Tibial artery (tissue), 4 donors: Measurements from ENCODE around the gene CD226.

Experiments used
- DNase-seq, 2 donors: peaks; one replicate each; pipeline ENCODE4 v3.0.0-alpha.2; 2019
- H3K27ac ChIP-seq, 2 donors: fragments of 200-600 bp; sonication (generic) in 1 of 2; 1 replicate in 1 of 2; 2 replicates in 1 of 2; pipeline ENCODE4 v1.5.1; 2018 to 2019; ENCODE audit warnings: mild to moderate bottlenecking in 1 of 2
- H3K27me3 ChIP-seq, 2 donors: fragments of 200-600 bp; sonication (generic) in 1 of 2; one replicate each; pipeline versions ENCODE4 v1.5.1 to v1.6.0; 2016 to 2019
- H3K36me3 ChIP-seq, 3 donors: fragments of 200-600 bp; sonication (generic) in 2 of 3; one replicate each; pipeline ENCODE4 v1.5.1; 2016 to 2019; ENCODE audit warnings: mild to moderate bottlenecking in 2 of 3
- H3K4me1 ChIP-seq, 4 donors: fragments of 200-600 bp; sonication (generic) in 2 of 4; 1 replicate in 3 of 4; 2 replicates in 1 of 4; pipeline ENCODE4 v1.5.1; 2016 to 2019
- H3K4me3 ChIP-seq, 2 donors: fragments of 200-600 bp; sonication (generic) in 1 of 2; 1 replicate in 1 of 2; 2 replicates in 1 of 2; pipeline ENCODE4 v1.5.1; 2018 to 2019; ENCODE audit warnings: mild to moderate bottlenecking in 2 of 2
- H3K9me3 ChIP-seq, 3 donors: fragments of 200-600 bp; sonication (generic) in 1 of 3; one replicate each; pipeline ENCODE4 v1.5.1; 2016 to 2019
- intact Hi-C: fragments of 100-400 bp; cut with DNase I; formaldehyde crosslinking; loops from one replicate; pipeline ENCODE4 v1.15.0; 2023; ENCODE audit warnings: low total_unique reads
- TF ChIP-seq, protein P1 (sequence below), 2 experiments: fragments of 200-600 bp in 1 of 2; fragments of 450-650 bp in 1 of 2; IDR thresholded peaks; one replicate each; pipeline ENCODE4 v1.5.1; 2017 to 2019; ENCODE audit warnings: antibody characterized with exemption in 2 of 2, mild to moderate bottlenecking in 1 of 2, moderate library complexity in 1 of 2

The CD226 gene

DNA sequence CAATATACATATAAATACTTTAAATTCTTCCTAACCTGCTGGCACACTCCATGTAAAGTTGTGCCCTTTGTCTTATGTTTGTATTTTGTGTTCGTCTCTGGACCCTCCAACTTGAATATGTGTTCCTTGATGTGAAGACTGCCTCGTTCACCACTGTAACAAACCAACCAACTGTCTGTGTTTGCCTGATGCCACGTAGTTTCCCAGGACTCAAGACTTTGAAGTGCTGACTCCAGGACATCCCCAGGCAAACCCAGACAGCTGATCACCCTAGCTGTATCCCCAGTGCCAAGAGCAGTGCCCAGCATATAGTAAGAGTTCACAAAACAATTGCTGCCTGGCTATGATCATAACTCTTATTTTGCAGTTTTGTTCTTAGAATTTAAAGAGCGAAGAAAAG is 15.5 kb upstream of the CD226 start:
- H3K9me3 ChIP-seq = peaks cover 0 to 3% (median 0%) of the 10 kb centered on the region in 3 donors
- H3K36me3 ChIP-seq = peaks cover 0 to 5% (median 0%) of the 10 kb centered on the region in 3 donors
- H3K27me3 ChIP-seq = no peaks in the 10 kb centered on the region
- TF ChIP-seq, protein P1, sequence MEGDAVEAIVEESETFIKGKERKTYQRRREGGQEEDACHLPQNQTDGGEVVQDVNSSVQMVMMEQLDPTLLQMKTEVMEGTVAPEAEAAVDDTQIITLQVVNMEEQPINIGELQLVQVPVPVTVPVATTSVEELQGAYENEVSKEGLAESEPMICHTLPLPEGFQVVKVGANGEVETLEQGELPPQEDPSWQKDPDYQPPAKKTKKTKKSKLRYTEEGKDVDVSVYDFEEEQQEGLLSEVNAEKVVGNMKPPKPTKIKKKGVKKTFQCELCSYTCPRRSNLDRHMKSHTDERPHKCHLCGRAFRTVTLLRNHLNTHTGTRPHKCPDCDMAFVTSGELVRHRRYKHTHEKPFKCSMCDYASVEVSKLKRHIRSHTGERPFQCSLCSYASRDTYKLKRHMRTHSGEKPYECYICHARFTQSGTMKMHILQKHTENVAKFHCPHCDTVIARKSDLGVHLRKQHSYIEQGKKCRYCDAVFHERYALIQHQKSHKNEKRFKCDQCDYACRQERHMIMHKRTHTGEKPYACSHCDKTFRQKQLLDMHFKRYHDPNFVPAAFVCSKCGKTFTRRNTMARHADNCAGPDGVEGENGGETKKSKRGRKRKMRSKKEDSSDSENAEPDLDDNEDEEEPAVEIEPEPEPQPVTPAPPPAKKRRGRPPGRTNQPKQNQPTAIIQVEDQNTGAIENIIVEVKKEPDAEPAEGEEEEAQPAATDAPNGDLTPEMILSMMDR (IDR thresholded peaks at IDR 0.05) = no peak
- H3K4me3 ChIP-seq = no peak overlapping the region
- no peaks in the 10 kb centered on the region for H3K4me1 ChIP-seq
- DNase-seq = no peak
- H3K27ac ChIP-seq = no peak overlapping the region
- intact Hi-C loops = no loop called here

DNA sequence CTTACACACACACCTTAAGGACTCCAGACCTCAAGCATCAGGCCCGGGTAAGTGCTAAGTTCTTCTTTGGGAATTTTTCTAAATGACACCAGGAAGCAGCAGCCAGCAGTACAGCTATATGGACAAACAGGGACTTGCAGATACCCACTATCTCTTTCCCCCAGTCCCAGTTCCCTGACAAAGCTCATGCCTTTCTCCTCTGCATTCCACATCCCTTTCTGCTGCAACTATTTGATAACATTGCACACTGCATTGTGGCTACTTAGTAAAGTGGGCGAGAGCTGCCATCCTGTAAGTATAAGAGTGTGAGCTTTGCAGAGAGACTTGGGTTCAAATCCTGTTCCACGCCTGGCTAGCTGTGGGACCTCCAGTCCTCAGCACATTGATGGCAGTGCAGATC is 14.0 kb upstream of the CD226 start:
- Histone ChIP-seq H3K9me3 (no peaks in the 10 kb centered on the region), H3K36me3 (peaks cover 0 to 5% (median 0%) of the 10 kb centered on the region in 3 donors), H3K4me3 (no peak overlapping the region), H3K27me3 (no peaks in the 10 kb centered on the region), H3K27ac (no peak overlapping the region), H3K4me1 (no peaks in the 10 kb centered on the region)
- no peak for DNase-seq
- TF ChIP-seq, protein P1 (IDR thresholded peaks at IDR 0.05) = no peak
- intact Hi-C loops = no loop called here

DNA sequence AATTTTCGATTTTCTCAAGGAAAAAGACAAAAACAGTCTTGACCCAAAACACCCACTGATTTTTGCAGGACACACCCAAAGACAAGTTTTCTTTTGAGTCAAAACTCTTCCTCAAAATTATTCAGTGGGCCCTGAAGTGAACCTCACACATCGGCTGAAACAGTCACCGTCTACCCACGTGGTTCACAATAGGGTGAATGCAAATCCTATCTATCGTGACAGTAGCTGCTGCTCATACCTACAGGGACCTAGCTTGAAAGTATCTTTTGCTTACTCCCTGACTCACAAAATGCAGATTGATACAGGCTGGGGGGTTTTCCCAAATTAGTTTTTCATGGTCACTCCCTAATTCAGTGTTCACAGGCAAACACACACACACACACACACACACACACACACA is 10.7 kb upstream of the CD226 start:
- intact Hi-C loops = no loop called here
- Histone ChIP-seq H3K36me3 (peaks cover 0 to 5% (median 0%) of the 10 kb centered on the region in 3 donors), H3K4me1 (no peaks in the 10 kb centered on the region), H3K27me3 (no peaks in the 10 kb centered on the region), H3K27ac (no peak overlapping the region), H3K9me3 (no peaks in the 10 kb centered on the region), H3K4me3 (no peak overlapping the region)
- TF ChIP-seq, protein P1 (IDR thresholded peaks at IDR 0.05) = no peak
- no peak for DNase-seq

DNA sequence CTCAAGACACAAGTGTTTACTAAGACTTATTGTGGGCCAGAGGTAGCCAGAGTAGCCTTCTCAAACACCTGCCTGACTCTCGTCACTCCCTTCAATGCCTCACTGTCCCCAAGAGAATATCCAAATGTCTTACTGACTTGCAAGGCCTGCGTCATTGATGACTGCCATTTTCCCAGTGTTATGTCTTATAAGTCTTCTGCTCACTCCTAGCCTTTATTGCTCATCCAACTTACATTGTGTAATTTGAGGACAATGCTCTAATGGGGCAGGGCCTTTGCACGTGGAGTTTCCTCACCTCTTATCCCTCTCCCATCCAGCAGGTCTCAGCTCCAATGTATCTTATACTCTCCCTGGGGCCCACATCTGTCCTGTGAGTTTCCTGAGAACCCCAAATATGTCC is 10.1 kb upstream of the CD226 start:
- intact Hi-C loops = no loop called here
- TF ChIP-seq, protein P1 (IDR thresholded peaks at IDR 0.05) = no peak
- no peaks in the 10 kb centered on the region for H3K27me3 ChIP-seq

DNA sequence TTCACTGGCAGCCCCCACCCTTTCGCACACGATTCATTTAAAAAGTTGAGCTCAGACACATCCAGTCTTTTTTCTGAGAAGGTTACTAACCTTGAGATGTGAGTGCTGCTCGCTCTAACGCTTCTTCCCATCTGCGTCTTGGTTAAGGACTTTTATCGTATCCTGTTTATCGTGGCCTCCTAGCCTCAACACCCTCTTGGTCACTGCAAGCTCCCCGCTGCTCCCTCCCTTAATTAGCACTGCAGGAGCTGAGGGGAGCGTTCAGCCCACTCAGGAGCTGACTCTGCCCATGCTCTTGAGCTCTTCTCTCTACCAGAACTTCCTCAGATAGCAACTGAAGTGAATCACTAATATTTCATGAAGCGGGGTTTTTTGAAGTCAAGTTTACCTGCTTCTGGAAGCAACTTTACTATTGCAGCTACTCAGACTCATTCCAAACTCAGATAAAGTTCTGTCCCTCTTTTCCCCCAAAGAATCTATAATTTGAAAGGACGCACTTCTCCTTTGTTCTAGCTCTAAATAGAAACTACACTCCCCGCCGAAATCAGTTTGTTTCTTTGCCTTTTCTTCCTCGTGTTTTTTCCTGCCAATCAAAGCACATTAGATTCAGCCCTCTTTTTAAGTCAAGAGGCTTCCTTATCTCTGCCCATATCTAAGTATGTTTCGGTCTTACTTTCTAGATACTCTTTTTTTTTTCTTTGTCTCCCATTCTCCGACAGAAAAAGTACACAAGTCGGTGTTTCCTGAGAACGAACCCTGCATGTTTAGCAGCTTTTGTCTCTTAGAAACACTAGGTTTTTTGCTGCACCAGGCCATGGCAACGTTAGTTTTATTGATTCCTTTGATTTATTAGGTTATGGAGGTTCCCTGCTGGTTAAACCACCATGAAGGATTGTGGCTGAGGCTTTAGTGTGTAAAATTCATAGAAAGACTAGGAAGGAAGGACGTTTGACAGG is 9.3 kb upstream of the CD226 start:
- no peak for DNase-seq
- H3K9me3 ChIP-seq = no peaks in the 10 kb centered on the region
- intact Hi-C loops = no loop called here

More for the DNA sequence above, 10.1 kb upstream of the CD226 start:
- H3K27ac ChIP-seq = no peak overlapping the region
- no peaks in the 10 kb centered on the region for H3K4me1 ChIP-seq
- no peak overlapping the region for H3K4me3 ChIP-seq
- DNase-seq = no peak
- H3K36me3 ChIP-seq = peaks cover 0 to 2% (median 0%) of the 10 kb centered on the region in 3 donors
- H3K9me3 ChIP-seq = no peaks in the 10 kb centered on the region

More for the DNA sequence above, 9.3 kb upstream of the CD226 start:
- no peaks in the 10 kb centered on the region for H3K4me1 ChIP-seq
- TF ChIP-seq, protein P1 (IDR thresholded peaks at IDR 0.05) = no peak
- no peak overlapping the region for H3K27ac ChIP-seq
- H3K4me3 ChIP-seq = no peak overlapping the region
- no peaks in the 10 kb centered on the region for H3K27me3 ChIP-seq
- H3K36me3 ChIP-seq = no peaks in the 10 kb centered on the region
